ENCODE data around the gene TYRP1. TPM values are rescaled to one million over a fixed set of nuclear protein-coding genes. Genes with fewer than 3 reads are reported as not detected.

Gene TYRP1
- total RNA-seq, 4 donors from 2014 or later = 27.6 to 85.6 (median 53.5) TPM

DNA sequence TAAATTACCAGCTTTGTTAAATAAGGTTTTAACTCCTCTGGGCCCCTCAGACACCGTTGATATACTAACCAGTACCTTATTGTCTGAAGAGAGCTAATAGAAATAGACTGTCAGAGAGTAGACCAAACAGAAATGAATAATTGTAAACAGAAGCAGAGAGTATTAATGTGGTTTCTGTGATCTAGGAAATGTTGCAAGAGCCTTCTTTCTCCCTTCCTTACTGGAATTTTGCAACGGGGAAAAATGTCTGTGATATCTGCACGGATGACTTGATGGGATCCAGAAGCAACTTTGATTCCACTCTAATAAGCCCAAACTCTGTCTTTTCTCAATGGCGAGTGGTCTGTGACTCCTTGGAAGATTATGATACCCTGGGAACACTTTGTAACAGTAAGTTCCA is 5.1 kb downstream of the TYRP1 start:
- DNase-seq (ENCODE audit: low spot score in 2 of 2) = no peak
- no peak overlapping the region for H3K4me3 ChIP-seq (ENCODE audit: low read depth, poor library complexity, severe bottlenecking)
- WGBS, 2 donors = 53 to 58% methylated on average over 4 of the region's 4 CpGs
- no peak for TF ChIP-seq POLR2A (IDR thresholded peaks at IDR 0.05)
- TF ChIP-seq, protein P1, sequence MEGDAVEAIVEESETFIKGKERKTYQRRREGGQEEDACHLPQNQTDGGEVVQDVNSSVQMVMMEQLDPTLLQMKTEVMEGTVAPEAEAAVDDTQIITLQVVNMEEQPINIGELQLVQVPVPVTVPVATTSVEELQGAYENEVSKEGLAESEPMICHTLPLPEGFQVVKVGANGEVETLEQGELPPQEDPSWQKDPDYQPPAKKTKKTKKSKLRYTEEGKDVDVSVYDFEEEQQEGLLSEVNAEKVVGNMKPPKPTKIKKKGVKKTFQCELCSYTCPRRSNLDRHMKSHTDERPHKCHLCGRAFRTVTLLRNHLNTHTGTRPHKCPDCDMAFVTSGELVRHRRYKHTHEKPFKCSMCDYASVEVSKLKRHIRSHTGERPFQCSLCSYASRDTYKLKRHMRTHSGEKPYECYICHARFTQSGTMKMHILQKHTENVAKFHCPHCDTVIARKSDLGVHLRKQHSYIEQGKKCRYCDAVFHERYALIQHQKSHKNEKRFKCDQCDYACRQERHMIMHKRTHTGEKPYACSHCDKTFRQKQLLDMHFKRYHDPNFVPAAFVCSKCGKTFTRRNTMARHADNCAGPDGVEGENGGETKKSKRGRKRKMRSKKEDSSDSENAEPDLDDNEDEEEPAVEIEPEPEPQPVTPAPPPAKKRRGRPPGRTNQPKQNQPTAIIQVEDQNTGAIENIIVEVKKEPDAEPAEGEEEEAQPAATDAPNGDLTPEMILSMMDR (IDR thresholded peaks at IDR 0.05) = no peak
- intact Hi-C loops (cut with DNase I; ENCODE audit: low total_unique reads) = no loop called here

DNA sequence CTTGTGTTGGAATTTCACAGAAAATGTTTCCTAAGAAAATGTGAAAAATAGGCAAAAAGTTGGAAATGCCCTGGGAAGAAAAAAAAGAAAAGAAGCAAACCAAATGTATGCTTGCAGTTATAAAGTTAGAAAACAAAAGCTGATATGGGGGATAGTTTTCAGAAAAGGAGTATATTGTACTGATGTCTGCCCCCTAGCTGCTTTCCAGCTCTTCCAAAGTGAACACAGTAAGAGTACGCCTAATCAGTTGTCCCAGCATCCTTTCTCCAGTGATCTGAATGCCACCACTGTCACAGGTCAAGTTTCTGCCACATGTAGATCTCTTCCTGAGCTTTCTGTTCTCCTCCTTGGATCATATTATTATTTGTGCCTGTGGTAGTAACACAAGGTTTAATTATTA is 5.8 kb downstream of the TYRP1 start:
- no peak overlapping the region for H3K4me3 ChIP-seq (ENCODE audit: low read depth, poor library complexity, severe bottlenecking)
- DNase-seq (ENCODE audit: low spot score in 2 of 2) = no peak
- intact Hi-C loops (cut with DNase I; ENCODE audit: low total_unique reads) = no loop called here
- no peak for TF ChIP-seq POLR2A (IDR thresholded peaks at IDR 0.05)
- TF ChIP-seq, protein P1 (IDR thresholded peaks at IDR 0.05) = no peak
- 82 to 96% methylated on average over 1 of the region's 1 CpG for WGBS, 2 donors

DNA sequence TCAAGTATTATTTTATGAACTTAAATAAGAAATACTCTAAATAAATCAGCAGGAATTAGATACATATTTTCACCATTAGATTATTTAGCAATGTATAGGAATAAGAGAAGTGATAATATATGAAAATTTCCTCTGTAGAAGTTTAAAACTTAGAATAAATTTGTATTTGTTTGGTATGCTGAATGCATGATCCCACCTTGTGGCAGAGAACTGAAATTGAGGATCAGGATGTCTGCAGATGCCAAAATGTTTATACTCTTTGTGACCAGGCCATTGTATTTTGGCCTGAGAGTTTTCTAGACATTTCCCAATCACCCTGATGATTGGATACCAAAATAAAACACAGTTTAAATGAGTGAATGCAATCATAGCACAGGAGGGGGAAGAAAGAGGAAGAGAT is 6.3 kb downstream of the TYRP1 start:
- intact Hi-C loops (cut with DNase I; ENCODE audit: low total_unique reads) = no loop called here
- TF ChIP-seq POLR2A (IDR thresholded peaks at IDR 0.05) = no peak
- TF ChIP-seq, protein P1 (IDR thresholded peaks at IDR 0.05) = no peak
- DNase-seq (ENCODE audit: low spot score in 2 of 2) = no peak
- no peak overlapping the region for H3K4me3 ChIP-seq (ENCODE audit: low read depth, poor library complexity, severe bottlenecking)

DNA sequence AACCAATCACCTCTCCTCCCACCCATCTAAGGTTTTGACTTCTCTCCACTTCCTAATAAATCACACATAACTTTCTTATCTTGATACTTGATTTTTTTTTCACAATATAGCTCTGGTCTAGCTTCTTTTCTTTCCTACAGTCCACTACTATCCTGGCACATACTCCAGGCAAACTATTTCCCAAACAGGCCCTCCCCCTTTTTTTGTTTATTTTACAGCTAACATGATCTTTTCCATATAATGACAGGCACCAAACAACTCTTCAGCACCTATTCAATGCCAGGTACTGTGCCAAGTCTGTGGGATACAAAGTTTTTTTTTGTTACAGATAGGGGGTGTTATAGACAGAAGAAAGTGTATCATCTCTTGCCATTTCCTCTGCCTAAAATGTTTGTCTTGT is 7.9 kb downstream of the TYRP1 start:
- H3K4me3 ChIP-seq (ENCODE audit: low read depth, poor library complexity, severe bottlenecking) = no peak overlapping the region
- intact Hi-C loops (cut with DNase I; ENCODE audit: low total_unique reads) = no loop called here
- no peak for DNase-seq (ENCODE audit: low spot score in 2 of 2)
- no peak for TF ChIP-seq POLR2A (IDR thresholded peaks at IDR 0.05)
- TF ChIP-seq, protein P1 (IDR thresholded peaks at IDR 0.05) = no peak

DNA sequence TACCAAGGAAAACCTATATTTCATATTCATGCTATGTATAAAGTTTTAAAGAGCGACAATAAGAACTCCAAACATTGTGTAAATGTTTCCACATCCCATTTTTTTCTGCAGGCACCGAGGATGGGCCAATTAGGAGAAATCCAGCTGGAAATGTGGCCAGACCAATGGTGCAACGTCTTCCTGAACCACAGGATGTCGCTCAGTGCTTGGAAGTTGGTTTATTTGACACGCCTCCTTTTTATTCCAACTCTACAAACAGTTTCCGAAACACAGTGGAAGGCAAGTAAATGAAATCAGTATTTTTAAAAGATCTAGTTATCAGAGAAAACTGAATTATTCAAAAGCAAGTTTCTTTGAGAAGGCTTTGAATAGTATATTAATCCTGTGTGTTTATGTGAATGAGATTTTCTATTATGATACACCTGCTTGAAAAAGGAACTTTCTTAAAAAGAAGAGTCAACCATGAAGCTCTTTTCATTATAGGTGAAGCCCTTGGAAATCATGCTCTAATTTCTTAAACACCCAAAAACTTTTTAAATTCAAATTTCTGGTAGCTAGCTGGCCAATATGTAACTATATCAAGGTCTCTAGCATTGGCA is 9.1 kb downstream of the TYRP1 start:
- 19 to 26% methylated on average over 6 of the region's 6 CpGs for WGBS, 2 donors
- peak in 1 of 2 donors; percentile 84 for DNase-seq (ENCODE audit: low spot score in 2 of 2)
- H3K4me3 ChIP-seq (ENCODE audit: low read depth, poor library complexity, severe bottlenecking) = no peak overlapping the region
- no peak for TF ChIP-seq POLR2A (IDR thresholded peaks at IDR 0.05)
- intact Hi-C loops (cut with DNase I; ENCODE audit: low total_unique reads) = no loop called here

DNA sequence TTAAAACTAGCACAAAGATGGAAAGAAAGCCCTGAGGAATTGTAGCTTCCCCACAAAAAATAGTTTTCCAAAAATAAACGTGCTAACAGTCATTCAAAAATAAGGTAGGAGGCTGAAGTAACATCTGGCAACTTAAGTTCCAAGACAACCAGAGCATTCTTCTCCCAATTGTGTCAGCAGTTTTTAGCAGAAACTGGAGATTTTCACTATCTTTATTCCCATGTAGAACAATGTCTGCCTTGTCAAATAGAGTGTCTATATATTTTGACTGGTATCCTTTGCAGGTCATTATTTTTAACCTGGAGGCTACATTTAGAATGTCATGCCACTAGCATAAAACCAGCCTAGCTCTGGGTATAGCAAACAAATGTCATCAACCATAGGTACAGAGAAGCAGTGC is 10.8 kb downstream of the TYRP1 start:
- intact Hi-C loops (cut with DNase I; ENCODE audit: low total_unique reads) = no loop called here
- WGBS, 2 donors = 18 to 29% methylated on average over 1 of the region's 1 CpG
- TF ChIP-seq, protein P1 (IDR thresholded peaks at IDR 0.05) = no peak
- no peak for TF ChIP-seq POLR2A (IDR thresholded peaks at IDR 0.05)
- H3K4me3 ChIP-seq (ENCODE audit: low read depth, poor library complexity, severe bottlenecking) = no peak overlapping the region
- DNase-seq (ENCODE audit: low spot score in 2 of 2) = no peak

Data from lower leg skin (tissue), 4 donors.